ENCODE data around the gene CSTB.

Gene CSTB

DNA sequence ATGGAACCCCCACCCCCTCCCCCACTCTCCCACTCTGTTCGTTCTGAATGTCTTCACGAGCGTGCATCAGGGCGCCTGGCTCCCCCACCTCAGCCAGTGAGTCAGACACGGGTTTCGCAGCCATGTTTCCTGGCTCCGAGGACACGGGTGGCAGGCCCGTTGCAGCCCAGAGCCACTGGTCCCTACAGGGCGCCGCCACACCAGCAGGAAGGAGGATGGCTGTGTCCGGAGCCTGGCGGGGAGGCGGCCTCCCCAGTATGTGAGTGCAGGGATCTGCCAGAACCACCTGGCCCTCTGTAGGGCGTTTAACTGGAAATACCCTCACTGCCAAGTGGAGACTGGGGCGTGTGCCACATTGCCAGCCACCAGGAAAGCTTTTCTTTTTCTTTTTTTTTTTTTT lies 18.5 kb downstream of the CSTB start:
- H3K4me3 ChIP-seq (ENCODE audit: low read length), result no peak overlapping the region
- no peak for DNase-seq (ENCODE audit: low read depth)
- TF ChIP-seq, protein P1, sequence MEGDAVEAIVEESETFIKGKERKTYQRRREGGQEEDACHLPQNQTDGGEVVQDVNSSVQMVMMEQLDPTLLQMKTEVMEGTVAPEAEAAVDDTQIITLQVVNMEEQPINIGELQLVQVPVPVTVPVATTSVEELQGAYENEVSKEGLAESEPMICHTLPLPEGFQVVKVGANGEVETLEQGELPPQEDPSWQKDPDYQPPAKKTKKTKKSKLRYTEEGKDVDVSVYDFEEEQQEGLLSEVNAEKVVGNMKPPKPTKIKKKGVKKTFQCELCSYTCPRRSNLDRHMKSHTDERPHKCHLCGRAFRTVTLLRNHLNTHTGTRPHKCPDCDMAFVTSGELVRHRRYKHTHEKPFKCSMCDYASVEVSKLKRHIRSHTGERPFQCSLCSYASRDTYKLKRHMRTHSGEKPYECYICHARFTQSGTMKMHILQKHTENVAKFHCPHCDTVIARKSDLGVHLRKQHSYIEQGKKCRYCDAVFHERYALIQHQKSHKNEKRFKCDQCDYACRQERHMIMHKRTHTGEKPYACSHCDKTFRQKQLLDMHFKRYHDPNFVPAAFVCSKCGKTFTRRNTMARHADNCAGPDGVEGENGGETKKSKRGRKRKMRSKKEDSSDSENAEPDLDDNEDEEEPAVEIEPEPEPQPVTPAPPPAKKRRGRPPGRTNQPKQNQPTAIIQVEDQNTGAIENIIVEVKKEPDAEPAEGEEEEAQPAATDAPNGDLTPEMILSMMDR (IDR thresholded peaks at IDR 0.05; ENCODE audit: insufficient read depth, low read depth, low read length, missing control alignments), result no peak

DNA sequence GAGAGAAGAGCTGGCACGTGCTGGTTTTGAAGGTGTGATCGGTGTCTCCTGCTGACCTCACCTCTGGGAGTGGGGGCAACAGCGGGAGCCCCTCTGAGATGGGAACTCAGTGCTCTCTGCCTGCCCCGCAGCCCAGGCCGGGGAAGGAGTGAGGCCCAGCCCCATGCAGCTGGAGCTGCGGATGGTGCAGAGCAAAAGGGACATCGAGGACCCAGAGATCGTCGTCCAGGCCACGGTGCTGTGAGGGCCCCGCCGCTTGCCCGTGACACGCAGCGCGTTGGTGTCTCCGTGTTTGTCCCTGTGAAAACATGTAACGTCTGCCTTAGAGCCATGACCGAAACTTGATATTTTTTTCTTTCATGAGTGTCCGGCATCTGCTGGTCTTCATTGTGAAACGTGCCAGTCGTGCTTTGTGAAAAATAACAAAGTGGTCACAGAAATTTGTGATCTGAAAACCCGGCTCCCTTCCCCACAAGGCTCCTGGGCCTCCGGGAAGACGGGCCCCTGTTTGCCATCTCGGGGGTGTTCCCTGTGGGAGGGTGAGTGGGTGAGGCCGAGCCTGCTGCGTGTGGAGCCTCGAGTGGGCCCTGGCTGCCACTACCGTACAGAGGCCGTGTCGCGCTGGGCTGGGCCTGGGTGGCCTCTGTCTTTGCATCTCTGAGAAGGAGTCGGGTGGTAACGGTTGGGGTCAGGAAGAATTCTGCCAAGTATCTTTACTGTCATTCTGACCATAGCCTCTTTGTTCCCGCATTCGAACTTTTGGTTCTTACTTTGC lies 20.1 kb downstream of the CSTB start:
- TF ChIP-seq, protein P1 (IDR thresholded peaks at IDR 0.05; ENCODE audit: insufficient read depth, low read depth, low read length, missing control alignments), result no peak
- no peak for DNase-seq (ENCODE audit: low read depth)
- H3K4me3 ChIP-seq (ENCODE audit: low read length), result no peak overlapping the region

DNA sequence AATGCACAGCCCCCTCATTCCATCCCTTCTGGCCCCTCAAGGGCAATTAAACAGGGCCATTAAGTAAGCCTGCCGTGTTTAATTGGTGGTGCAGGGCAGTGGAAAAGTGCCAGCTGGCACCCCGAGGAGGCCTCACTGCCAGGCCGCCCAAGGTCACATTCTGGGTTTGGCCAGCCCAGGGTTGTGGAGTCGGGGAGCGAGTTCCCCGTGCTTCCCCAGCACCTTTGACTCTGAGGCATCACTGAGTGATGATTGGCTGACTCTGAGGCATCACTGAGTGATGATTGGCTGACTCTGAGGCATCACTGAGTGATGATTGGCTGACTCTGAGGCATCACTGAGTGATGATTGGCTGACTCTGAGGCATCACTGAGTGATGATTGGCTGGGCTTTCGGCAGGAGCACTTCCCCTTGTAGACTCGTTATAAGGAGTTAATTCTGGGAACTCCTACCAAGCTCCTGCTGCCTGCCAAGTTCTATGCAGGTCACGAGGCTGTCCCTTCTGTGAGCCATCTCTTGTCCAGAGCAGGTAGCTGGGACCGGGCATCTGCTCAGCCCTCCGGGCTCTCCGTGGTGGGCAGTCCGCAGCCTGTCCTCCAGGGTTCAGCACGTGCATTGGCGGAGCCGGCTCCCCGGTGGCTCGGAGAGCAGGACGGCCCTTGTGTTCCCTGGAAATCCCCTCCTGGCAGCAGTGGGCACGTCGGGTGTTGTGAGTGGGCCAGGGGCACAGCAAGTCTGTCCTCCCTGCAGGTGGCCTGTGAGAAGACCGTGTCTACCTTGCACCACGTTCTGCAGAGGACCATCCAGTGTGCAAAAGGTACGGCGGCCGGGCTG lies 20.9 kb downstream of the CSTB start:
- no peak overlapping the region for H3K4me3 ChIP-seq (ENCODE audit: low read length)
- TF ChIP-seq, protein P1 (IDR thresholded peaks at IDR 0.05; ENCODE audit: insufficient read depth, low read depth, low read length, missing control alignments), result no peak
- no peak for DNase-seq (ENCODE audit: low read depth)

DNA sequence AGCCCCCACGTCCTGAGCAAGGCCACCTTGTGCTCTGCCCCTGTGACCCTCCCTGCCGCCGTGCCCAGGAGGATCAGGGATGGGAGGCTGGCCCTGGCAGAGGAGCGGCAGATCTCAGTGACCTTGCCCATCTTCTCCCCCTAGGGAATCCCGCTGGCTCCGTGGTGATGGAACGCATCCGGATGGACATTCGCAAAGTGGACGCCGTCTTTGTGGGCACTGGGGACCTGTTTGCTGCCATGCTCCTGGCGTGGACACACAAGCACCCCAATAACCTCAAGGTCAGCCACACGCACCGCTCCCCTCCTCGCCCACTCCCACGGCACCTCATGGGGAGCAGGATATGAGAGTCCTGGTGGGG lies 22.7 kb downstream of the CSTB start:
- no peak overlapping the region for H3K4me3 ChIP-seq (ENCODE audit: low read length)
- TF ChIP-seq, protein P1 (IDR thresholded peaks at IDR 0.05; ENCODE audit: insufficient read depth, low read depth, low read length, missing control alignments), result no peak
- no peak for DNase-seq (ENCODE audit: low read depth)

DNA sequence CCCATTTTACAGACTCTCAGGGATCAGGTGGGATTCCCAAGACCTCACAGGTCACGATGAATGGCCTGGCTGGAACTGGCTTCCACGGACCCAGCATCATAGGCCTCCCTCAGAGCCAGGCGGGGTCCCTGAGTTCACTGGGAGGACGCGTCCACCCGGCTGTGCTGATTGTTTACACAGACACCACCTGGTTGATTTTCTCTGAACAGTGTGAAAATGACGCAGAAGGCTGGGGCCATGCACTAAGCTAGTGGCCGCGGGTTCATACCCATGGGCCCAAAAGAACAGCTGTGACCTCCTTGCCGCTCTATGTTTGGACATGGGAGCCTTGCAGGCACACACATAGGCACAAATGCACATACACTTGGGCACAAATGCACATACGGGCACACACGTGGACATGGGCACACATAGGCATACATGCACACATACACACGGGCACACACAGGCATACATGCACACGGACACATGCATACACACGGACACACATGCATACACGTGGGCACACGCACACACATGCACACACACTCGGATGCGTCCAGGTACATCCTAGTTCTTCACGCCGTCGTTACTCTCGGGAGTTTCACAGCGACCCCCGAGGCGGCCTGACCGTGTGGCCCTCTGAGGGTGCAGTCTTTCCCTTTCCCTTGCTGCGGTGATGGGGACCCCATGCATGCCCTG lies 23.2 kb downstream of the CSTB start:
- TF ChIP-seq, protein P1 (IDR thresholded peaks at IDR 0.05; ENCODE audit: insufficient read depth, low read depth, low read length, missing control alignments), result no peak
- DNase-seq (ENCODE audit: low read depth), result no peak
- no peak overlapping the region for H3K4me3 ChIP-seq (ENCODE audit: low read length)

DNA sequence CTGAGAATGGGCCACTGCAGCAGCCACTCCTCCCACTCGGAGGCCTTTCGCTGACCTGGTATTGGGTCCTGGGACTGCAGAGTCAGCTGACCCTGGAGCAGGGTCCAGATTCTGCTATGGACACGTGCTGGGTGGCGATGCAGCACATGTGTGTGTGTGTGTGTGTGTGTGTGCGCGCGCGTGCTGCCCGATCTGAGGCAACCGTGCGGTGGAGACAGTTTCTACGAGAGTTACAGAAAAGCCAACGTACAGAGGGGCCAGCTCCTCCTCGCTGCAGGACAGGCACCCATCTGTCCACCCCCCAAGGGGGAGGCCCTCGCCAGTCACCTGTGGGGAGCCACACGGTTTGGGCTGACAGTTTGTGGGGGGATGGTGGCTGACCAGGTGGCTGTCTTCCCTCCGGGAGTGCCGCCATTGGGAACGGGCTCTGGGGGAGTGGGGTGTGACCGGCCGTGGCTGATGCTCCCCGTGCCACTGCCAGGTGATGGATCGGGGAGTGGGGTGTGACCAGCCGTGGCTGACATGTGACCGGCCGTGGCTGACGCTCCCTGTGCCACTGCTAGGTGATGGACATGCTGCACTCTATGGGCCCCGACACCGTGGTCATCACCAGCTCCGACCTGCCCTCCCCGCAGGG lies 24.0 kb downstream of the CSTB start:
- TF ChIP-seq, protein P1 (IDR thresholded peaks at IDR 0.05; ENCODE audit: insufficient read depth, low read depth, low read length, missing control alignments), result no peak
- DNase-seq (ENCODE audit: low read depth), result no peak
- no peak overlapping the region for H3K4me3 ChIP-seq (ENCODE audit: low read length)
